ENCODE data around the gene DNAJB6.

DNAJB6 gene

DNA sequence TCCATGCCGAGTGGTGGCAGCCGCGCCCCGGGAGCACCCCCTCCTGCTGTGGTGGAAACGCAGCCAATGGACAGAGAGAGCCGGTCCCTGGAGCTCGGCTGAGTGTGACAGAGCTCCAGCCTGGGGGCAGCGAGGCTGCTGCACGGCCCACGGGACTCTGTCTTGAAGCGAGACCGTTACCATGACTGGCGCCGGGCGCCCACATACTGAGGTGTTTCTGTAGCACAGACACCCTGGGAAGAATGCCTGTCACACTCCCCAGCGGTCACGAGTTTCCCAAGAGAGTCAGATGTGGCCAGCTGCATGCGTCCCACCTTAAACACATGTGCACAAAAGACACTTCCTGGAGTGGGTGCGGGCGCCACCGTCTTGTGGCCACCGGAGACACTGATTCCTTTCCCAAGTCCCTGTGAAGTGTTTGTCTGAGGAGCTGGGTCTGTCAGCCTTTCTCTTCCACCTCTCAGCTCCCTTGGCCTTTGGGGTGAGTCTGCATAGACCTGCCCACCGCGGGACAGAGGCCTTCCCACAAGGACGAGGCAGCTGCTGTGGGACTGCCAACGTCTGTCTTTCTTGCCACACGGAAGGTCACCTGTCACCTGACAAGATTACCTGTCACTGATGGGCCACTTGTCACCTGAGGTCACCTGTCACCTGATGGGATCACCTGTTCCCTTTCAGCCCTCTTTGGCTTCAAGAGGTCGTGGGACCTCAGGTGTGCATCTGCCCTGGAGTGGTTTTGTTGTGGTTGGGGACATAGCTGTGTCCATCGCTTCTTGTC, 94.6 kb downstream of the DNAJB6 start:
- no peak for DNase-seq

DNA sequence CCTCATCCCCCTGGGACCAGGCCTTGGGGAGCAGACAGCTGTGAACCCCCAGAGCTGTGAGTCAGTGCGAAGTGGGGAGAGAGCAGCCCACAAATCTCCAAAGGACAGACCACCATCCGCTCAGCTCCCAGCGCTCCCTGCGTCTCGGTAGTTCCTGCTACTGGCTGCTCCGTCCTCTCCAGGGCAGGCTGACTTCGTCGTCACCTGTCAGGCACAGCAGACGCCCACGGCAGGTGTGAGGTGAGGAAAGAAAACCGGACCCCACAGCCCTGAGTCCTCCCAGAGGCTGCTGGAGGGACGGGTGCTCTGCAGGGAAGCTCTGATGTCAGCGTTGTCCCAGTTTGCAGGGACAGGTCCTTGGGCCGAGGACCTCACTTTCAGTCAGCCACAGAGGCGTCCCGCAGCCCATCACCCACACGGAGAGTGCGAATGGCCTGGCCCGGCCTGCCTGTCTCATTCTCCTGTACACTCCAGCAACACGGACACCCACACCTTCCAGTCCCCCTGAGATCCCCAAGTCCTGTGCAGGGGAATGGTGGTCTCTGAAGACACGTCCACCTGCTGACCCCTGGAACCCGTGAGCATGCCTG, 95.2 kb downstream of the DNAJB6 start:
- no peak for DNase-seq

DNA sequence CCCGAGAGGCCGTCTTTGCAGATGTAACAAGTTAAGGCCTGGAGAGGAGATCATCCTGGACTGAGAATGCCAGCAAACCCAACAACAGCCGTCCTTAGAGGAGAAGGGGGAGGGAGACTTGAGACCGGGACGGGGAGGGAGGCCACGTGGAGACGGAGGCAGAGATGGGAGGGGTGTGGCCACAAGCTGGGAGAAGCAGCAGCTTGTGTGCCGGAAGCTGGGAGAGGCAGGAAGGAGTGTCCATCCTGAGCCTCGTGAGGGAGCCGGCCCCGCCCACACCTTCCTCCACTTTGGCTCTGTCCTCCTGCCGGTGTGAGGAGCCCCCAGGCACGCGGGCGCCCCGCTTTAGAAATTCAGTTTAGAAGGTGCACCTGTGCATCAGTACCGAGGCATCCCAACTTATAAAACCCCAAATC, 95.7 kb downstream of the DNAJB6 start:
- DNase-seq, result no peak

DNA sequence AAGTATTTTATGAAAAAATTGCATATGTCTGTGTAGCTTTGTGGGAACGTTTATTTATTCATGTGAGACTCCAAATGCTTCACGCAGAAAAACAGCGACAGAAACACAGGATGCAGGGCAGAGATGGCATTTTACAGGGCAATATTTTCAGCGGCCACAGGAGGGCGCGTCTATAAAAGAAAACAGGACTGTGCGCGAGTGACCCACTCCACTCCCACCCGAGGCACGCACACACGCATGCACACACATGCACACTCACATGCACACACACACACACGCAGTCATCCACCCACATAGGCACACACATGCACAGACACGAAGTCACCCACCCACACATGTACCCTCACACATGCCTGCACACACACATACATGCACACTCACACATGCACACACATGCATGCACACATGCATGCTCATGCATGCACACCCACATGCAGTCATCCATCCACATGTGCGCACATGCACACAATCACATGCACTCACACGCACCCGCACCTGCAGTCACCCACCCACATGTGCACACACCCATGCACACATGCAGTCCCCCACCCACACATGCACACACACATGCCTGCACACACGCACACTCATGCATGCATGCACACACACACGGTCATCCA, 96.3 kb downstream of the DNAJB6 start:
- DNase-seq, result no peak

DNA sequence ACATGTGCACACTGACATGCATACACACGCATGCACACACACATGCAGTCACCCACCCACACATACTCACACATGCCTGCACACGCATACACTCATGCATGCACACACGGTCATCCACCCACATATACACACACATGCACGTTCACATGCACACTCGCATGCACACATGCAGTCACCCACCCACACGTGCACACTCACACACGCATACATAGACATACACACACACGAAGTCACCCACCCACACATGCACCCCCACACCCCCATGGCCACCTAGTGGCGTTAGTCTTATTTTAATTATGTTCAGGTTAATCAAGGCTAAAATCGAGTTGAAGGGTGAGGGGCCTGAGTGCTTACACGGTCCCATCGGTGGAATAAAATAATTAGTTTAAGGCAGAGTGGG, 96.8 kb downstream of the DNAJB6 start:
- DNase-seq, result no peak

DNA sequence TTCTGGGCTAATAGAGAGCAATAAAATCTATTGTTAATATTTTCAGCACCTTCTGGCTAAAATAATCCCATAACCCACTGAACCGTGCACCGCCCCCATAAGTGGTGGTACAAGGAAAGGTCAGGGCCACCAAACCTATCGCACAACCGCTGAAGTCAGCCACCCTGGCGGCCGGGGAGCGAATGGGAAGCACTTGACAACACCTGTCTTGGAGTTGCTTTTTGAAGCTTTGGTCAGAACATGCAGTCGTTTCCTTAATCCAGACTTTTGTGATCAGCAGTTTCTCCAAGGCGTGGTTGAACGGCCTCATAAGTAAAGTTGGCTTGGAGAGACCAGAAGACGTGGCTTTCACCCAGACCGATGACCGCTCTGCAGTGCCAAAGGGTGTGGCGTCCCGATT, 97.4 kb downstream of the DNAJB6 start:
- no peak for DNase-seq

DNA sequence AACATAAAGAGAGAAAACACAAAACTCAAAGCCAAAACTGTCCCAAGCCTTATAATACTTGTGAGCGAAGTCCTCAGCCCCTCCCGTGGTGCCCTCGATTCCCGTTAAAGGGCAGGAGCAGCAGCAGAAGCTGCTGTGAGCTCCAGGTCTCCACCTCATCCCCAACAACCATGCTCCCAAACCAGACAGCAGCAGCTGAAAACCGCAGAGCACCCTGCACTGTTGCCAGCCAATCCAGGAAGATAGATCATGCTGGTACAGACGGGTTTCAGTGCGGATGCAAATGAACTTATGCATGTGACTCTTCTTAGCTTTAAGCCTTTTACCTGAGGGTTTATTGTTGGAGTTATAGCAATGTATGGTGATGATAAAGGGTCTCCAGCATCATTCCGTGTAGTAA, 97.9 kb downstream of the DNAJB6 start:
- no peak for DNase-seq

DNA sequence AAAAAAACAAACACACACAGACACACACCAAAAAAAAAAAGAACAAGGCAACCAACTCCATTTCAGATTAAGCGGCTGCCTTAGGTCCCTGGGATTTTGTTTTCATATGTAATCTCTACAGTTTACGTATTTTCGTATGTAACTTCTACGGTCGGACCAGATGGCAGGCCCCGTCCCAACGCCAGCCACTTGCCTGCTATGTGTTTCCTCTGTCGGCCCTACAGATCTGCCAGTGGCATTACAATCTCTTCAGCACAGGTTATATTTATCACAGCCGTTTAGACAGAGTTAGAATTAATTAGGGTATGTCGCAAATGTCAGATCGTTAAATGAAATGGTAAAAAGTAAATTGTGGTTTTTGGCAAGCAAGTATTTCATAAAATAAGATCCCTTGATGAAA, 99.3 kb downstream of the DNAJB6 start:
- no peak for DNase-seq

DNA sequence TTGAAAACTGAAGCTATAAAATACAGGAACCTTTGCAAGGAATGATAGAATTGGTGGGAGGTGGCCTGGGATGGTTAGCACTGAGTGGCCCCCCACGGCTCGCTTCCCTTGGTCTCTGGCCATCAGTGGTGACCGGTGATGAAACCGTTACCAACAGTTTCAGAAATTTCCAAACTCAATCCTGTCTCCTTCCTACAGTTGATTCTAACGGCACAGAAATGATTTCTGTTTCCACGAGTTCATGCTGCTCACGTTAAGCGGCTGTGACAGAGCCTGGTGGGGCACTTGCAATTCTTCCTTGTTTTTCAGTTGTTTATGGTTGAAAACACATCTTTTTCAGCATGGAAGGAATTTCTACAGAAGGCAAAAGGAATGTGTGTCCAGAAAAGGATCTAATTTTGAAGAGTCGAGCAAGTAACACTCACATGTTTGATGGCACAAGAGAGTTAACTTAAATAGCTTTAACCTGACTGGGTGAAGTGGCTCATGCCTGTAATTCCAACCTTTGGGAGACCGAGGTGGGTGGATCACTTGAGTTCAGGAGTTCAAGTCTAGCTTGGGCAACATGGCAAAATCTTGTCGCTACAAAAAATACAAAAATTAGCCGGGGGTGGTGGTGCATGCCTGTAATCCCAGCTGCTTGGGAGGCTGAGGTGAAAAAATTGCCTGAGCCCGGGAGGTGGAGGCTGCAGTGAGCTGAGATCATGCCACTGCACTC, 100.1 kb downstream of the DNAJB6 start:
- peak; percentile 13 for DNase-seq

DNA sequence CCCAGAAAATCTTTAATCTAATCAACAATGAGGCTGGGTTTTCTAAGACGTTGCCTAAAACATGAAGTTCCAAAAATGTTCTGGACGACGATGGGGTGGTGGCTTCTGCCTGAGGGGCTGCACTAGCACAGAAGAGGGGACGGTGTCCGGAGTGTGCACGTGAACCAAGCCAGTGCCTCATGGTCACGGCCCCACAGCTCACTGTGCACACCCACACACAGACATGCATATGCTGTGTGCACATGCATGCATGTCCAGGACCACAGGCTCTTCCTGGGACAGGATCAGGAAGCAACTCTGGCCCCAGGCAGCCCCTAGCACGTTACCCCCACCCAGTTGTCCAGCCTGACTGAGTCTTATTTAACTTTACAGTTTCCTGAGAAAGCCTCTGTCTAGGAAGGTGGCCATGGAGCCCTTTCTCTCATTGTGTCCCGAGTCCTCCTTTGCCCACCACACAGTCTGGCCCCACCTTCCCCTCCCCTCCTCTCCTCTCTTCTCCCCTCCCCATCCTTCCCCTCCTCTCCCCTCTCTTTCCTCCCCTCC, 100.8 kb downstream of the DNAJB6 start:
- DNase-seq, result no peak

DNA sequence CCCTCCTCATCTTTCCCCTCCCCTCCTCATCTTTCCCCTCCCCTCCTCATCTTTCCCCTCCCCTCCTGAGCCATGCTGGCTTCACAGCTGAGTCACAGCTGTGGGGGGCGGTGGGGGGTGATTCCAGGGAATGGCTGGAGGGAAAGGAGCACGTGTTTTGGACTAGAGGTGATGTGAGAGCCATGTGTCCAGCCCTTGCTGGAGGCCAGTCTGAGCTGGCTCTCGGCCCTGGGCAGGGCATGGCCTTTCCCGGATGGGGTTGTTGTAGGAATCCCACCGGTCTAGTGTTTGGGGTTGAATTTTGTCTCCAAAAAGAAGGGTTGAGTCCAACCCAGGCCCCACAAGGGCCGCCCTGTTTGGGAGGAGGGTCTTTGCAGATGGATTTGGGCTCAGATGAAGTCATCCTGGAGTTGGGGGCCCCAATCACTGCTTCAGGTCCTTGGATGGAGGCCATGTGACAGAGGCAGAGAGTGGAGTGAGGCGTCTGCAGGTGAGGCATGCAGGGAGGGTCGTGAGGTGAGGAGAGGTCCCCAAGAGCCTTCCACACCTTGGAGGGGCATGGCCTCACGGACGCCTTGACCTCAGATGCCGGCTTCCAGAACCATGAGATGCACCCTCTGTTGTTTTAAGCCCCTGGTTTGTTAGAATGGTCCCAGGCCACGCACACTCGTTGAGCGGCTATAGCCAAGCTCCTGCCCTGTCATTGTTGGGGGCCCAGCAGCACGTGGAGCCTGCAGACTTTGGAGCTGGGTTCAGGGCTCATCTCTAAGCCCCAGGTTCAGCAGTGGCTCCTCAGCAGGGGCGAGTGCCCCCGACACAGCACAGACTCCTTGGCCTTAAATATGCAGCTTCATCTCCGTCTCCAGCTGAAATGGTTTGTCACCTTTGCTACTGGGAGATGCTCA, 101.6 kb downstream of the DNAJB6 start:
- no peak for DNase-seq

DNA sequence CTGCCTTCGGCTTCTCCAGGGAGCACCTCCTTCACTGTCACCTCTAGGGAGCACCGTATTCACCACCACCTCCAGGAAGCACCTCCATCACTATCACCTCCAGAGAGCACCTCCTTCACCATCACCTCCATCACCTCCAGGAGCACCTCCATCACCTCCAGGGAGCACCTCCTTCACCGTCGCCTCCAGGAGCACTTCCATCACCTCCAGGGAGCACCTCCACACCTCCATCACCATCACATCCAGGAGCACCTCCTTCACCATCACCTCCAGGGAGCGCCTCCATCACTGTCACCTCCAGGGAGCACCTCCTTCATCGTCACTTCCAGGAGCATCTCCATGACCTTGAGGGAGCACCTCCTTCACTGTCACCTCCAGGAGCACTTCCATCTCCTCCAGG, 102.3 kb downstream of the DNAJB6 start:
- DNase-seq, result no peak

DNA sequence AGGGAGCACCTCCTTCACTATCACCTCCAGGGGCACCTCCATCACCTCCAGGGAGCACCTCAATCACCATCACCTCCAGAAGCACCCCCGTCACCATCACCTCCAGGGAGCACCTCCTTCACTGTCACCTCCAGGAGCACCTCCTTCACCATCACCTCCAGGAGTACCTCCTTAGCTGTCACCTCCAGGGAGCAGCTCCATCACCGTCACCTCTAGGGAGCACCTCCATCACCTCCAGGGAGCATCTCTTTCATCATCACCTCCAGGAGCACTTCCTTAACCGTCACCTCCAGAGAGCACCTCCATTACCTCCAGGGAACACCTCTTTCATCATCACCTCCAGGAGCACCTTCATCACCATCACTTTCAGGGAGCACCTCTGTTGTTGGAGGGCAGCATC, 103.0 kb downstream of the DNAJB6 start:
- DNase-seq, result no peak

DNA sequence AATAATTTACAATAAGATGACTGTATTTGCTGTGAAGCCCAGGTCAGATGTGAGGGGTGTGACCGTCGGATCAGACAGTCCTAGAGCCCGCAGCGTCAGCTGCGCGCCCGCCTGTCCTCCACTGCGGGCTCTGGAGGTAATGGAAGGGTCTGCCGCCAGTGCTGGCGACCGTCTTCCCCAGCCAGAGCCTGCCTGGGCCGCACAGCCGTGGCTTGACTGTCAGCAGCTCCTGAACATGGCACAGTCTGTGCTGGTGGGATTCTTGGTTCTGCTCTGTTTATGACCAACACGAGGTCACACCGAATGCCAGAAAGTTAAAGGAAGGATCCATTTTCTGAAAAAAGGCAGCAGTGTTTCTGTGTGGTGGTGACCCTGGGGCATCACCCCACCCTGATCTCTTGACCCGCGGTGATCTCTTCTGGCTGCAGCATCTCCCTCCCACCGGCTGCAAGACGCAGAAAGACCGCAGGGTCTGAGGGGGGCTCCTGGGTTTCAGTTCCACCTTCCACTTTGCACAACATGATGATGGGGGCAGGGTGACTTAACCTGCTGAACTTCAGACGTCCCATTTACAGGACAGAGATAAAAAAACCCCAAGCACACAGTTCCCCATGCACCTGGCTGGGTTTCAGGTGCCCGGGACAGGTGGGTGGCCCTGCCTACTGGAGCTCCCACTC, 103.7 kb downstream of the DNAJB6 start:
- no peak for DNase-seq

DNA sequence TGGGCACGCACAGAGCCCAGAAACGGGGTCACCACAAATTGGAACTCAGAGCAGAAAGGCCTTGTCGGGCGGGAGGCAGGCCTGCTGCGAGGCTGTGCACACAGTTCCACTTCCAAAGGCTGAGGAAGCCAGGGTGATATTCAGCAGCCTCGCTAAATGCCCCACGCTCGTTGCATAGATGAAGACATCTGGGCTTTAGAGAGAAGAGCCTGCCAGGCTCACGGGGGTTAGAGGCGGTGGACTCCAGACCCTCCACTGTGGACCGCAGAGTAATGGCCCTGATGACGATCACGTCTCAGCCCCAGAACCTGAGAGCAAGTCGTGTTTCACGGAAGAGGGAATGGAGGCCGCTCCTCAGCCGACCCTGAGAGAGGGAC, 104.2 kb downstream of the DNAJB6 start:
- no peak for DNase-seq

DNA sequence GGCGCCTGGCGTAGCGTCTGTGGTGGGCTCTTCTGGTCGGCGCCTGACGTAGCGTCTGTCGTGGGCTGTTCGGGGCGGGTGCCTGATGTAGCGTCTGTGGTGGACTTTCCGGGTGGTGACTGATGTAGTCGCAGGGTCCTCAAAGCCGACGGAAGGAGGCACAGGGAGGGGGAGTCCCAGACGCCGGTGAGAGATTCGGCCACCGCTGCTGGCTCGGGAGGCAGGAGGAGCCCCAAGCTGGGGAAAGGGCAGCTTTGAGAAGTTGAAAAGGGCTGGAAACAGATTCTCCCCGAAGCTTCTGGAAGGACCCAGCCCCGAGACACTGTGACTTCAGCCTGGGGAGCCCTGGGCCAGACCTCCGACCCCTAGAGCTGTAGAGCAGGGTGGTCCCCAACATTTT, 105.7 kb downstream of the DNAJB6 start:
- DNase-seq, result no peak

DNA sequence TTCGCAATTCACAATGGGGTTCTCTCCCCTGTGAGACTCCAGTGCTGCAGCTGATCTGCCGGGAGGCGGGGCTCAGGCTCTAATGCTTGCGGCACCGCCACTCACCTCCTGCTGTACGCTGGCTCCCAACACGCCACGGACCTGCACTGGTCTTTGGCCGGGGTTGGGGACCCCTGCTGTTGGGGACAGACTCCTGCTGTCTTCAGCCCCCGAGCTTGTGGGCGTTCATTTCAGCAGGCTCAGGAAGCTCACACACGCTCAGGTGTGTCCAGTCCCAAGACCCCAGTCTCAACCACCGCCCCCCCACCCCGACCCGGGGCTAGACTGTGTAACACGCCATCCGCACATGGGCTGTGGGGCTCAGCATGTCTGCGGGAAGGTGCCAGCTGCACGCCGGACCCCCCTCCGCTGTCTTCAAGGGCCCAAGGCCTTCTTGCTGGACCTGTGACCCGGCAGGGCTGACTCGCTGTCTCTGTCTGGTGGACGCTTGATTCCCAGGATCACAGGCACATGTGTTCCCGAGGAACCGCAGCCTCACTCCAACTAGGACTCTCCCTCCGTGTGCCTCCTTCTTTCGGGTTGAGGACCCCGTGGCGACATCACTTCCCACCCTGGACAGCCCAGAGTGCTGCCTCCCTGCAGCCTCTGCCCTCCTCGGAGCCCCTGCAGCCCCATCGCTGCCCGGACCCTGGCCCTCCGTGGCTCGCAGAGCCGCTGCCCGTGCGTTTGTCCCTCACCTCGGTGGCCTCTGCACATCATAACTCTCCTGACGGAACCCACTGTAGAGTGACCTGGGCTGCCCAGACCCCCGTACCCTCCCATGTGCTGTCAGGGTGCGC, 106.4 kb downstream of the DNAJB6 start:
- no peak for DNase-seq

DNA sequence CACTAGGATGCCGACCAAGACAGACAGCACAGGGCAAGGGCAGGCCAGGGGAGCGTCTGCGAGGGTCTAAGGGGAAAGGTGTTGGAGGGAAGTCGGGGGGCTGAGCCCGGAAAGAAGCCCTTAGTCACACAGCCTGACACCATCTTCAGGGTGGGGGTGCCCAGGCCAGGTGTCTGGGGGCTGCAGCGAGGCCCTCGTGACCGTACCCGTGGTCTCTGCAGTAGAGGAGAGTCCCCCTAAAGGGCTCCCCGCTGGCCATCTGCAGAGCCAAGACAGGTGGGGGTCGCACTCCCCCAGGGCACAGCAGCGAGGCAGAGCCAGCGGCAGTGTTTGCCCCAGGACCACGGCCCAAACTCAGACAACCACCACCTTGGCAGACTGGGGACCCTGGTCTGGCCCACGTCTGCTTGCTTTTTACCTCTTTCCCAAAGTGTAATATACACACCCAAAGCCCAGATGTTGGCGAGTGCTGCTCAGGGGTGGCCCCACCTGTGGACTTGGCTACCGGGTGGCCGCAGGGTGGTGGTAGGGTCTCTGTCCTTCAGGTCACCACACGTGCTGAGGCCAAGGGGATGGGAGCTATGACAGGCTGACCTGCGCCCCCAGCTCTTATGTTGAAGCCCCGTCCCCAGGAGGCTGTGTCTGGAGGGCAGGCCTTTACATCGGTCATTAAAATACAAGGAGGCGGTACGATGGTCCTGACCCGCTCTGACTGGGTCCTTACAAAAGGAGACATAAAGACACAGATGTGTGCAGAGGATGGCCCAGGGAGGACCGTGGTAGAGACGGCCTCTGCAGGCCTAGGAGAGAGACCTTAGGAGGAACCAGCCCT, 107.4 kb downstream of the DNAJB6 start:
- no peak for DNase-seq

DNA sequence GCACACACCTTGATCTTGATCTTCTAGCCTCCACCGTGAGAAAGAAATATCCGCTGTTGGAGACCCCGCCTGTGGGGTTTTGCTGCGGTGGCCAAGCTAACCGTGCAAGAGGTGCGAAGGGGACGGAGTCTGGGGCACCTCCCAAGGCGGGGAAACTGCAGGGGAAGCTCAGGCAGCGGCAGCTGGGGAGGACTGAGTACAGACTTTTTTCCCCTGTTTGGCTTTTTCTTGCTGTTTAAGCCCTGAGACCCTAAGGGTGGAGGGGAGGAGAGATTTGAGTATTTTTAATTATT, 108.0 kb downstream of the DNAJB6 start:
- no peak for DNase-seq

Measured in GF-D8 (cell line).